Keratinocyte (primary cell): ENCODE measurements around the gene SRR. TPM values are rescaled to one million over a fixed set of nuclear protein-coding genes. Genes with fewer than 3 reads are reported as not detected.

Experiments used
- DNase-seq: peaks from one replicate; pipeline ENCODE4 v3.0.0-alpha.2; 2011; ENCODE audit warnings: low read depth, missing footprints, low spot score
- FAIRE-seq: peaks from 2 replicates; lab custom pipeline; 2011; peaks lifted over from hg19 to GRCh38; lab: Jason Lieb, UNC
- H2AFZ ChIP-seq: 2 replicates; pipeline ENCODE4 v1.6.0; 2012; ENCODE audit warnings: low read length, control low read depth, inconsistent platforms; ENCODE audit not compliant: control insufficient read depth
- H3K27ac ChIP-seq: 2 replicates; pipeline ENCODE4 v1.5.1; 2011; ENCODE audit warnings: low read length; ENCODE audit not compliant: control insufficient read depth, insufficient read depth
- H3K27me3 ChIP-seq: 3 replicates; pipeline ENCODE4 v1.6.0; 2011; ENCODE audit warnings: low read length; ENCODE audit not compliant: control insufficient read depth, insufficient read depth; ENCODE audit errors: extremely low read depth
- H3K36me3 ChIP-seq, 2 experiments: 2 replicates in 1 of 2; 3 replicates in 1 of 2; pipeline ENCODE4 v1.5.1; 2011; ENCODE audit warnings: low read length in 2 of 2, mild to moderate bottlenecking in 1 of 2; ENCODE audit not compliant: control insufficient read depth in 2 of 2, insufficient read depth in 2 of 2; ENCODE audit errors: extremely low read depth in 1 of 2
- H3K4me1 ChIP-seq: 3 replicates; pipeline ENCODE4 v1.5.1; 2011; ENCODE audit warnings: low read length; ENCODE audit not compliant: control insufficient read depth, insufficient read depth; ENCODE audit errors: extremely low read depth
- H3K4me2 ChIP-seq: 3 replicates; pipeline ENCODE4 v1.6.0; 2011; ENCODE audit warnings: low read depth, low read length; ENCODE audit not compliant: control insufficient read depth, insufficient read depth; ENCODE audit errors: extremely low read depth
- H3K4me3 ChIP-seq, 3 experiments: fragments of 200-600 bp in 1 of 3; sonication (generic) in 1 of 3; 2 replicates in 2 of 3; 3 replicates in 1 of 3; pipeline ENCODE4 v1.5.1; 2011 to 2016; ENCODE audit warnings: low read length in 3 of 3, mild to moderate bottlenecking in 3 of 3, control low read depth in 2 of 3, inconsistent platforms in 1 of 3, low read depth in 1 of 3, mixed read lengths in 1 of 3, mixed run types in 1 of 3, moderate library complexity in 1 of 3; ENCODE audit not compliant: control insufficient read depth in 2 of 3, insufficient read depth in 2 of 3; ENCODE audit errors: extremely low read depth in 1 of 3
- H3K79me2 ChIP-seq: 2 replicates; pipeline ENCODE4 v1.6.0; 2012; ENCODE audit warnings: low read length; ENCODE audit not compliant: control insufficient read depth, insufficient read depth
- H3K9ac ChIP-seq: 3 replicates; pipeline ENCODE4 v1.6.0; 2011; ENCODE audit warnings: low read length; ENCODE audit not compliant: control insufficient read depth, insufficient read depth; ENCODE audit errors: extremely low read depth
- H3K9me1 ChIP-seq: 3 replicates; pipeline ENCODE4 v1.6.0; 2011; ENCODE audit warnings: low read length; ENCODE audit not compliant: control insufficient read depth, insufficient read depth; ENCODE audit errors: extremely low read depth
- H3K9me3 ChIP-seq: 2 replicates; pipeline ENCODE4 v1.5.1; 2012; ENCODE audit warnings: low read depth, low read length; ENCODE audit not compliant: control insufficient read depth
- H4K20me1 ChIP-seq: 3 replicates; pipeline ENCODE4 v1.6.0; 2011; ENCODE audit warnings: low read length; ENCODE audit not compliant: control insufficient read depth, insufficient read depth; ENCODE audit errors: extremely low read depth
- CTCF ChIP-seq, 3 experiments: IDR thresholded peaks in 1 of 3; conservative IDR thresholded peaks in 1 of 3; optimal IDR thresholded peaks in 1 of 3; 2 replicates in 2 of 3; 3 replicates in 1 of 3; pipeline versions ENCODE3 to v1.5.1; 2011; ENCODE audit warnings: low read length in 3 of 3, mild to moderate bottlenecking in 3 of 3, moderate library complexity in 2 of 3, control low read depth in 1 of 3, inconsistent platforms in 1 of 3; ENCODE audit not compliant: insufficient read depth in 2 of 3; ENCODE audit errors: extremely low read depth in 1 of 3
- EZH2 ChIP-seq: IDR thresholded peaks from one replicate; pipeline ENCODE4 v1.6.1; 2012; ENCODE audit warnings: inconsistent platforms, mild to moderate bottlenecking, low read length, moderate library complexity
- dilution Hi-C: fragments of 300-500 bp; cut with MboI; formaldehyde crosslinking; loops from one replicate; pipeline ENCODE4 v1.7.0; 2020; ENCODE audit warnings: low sequenced_read_pairs; ENCODE audit not compliant: extremely low pct_ligation_motif_present
- polyA plus RNA-seq, 5 experiments: library from polyadenylated mRNA; depleted of rRNA in 3 of 5; stranded (reverse) in 3 of 5; stranded (forward) in 1 of 5; unstranded in 1 of 5; fragments of >200 nt; gene quantifications; 1 replicate in 1 of 5; 2 replicates in 3 of 5; 3 replicates in 1 of 5; pipeline versions ENCODE4 v1.2.1 to v1.2.3, GENCODE V29; 2011 to 2012; ENCODE audit warnings: missing spikeins in 2 of 5, low read depth in 1 of 5, low replicate concordance in 1 of 5

Gene SRR
- polyA plus RNA-seq, 1 donor (not counting 4 experiments of a cell fraction or from before 2014, with no cell fraction given) = 17.7 TPM

GRCh38 chr17:2361010-2361760 is 57.4 kb downstream of the SRR start:
- no peak overlapping the region for H3K4me3 ChIP-seq
- H2AFZ ChIP-seq = no peak overlapping the region
- H3K9me3 ChIP-seq = no peaks in the 10 kb centered on the region
- H3K4me1 ChIP-seq = peaks cover 16% of the 10 kb centered on the region
- DNase-seq (no peak), FAIRE-seq (no peak)
- H3K79me2 ChIP-seq = no peaks in the 10 kb centered on the region
- H3K36me3 ChIP-seq = peaks cover 5 to 6% of the 10 kb centered on the region in 2 experiments
- no peaks in the 10 kb centered on the region for H4K20me1 ChIP-seq
- H3K27me3 ChIP-seq = no peaks in the 10 kb centered on the region
- dilution Hi-C loops = no loop called here
- no peaks in the 10 kb centered on the region for H3K9me1 ChIP-seq
- TF ChIP-seq CTCF (optimal IDR thresholded peaks at IDR 0.05 in 1 of 3, IDR thresholded peaks at IDR 0.05 in 1 of 3, conservative IDR thresholded peaks at IDR 0.05 in 1 of 3; ENCODE audit: extremely low read depth in 1 of 3, insufficient read depth in 2 of 3, low read length in 3 of 3) (no peak), EZH2 (no peak)
- no peak overlapping the region for H3K4me2 ChIP-seq
- no peak overlapping the region for H3K9ac ChIP-seq
- H3K27ac ChIP-seq = no peak overlapping the region

- Histone ChIP-seq H3K27ac (no peak overlapping the region), H3K4me2 (no peak overlapping the region), H3K9me1 (no peaks in the 10 kb centered on the region), H3K4me1 (peaks cover 16% of the 10 kb centered on the region), H4K20me1 (no peaks in the 10 kb centered on the region), H3K27me3 (no peaks in the 10 kb centered on the region), H3K9ac (no peak overlapping the region), H2AFZ (no peak overlapping the region), H3K4me3 (no peak overlapping the region), H3K9me3 (no peaks in the 10 kb centered on the region), H3K79me2 (no peaks in the 10 kb centered on the region), H3K36me3 (peaks cover 5 to 9% of the 10 kb centered on the region in 2 experiments)
- dilution Hi-C loops = no loop called here
- no peak for DNase-seq
- TF ChIP-seq CTCF (optimal IDR thresholded peaks at IDR 0.05 in 1 of 3, IDR thresholded peaks at IDR 0.05 in 1 of 3, conservative IDR thresholded peaks at IDR 0.05 in 1 of 3; ENCODE audit: extremely low read depth in 1 of 3, insufficient read depth in 2 of 3, low read length in 3 of 3) (no peak), EZH2 (no peak)
- FAIRE-seq = no peak
Observed at GRCh38 chr17:2362016-2362415, 58.3 kb downstream of the SRR start.
